NB4 (cell line): ENCODE measurements around the gene UNC119B.

Source experiments
- DNase-seq: peaks from one replicate; pipeline ENCODE4 v3.0.0; 2010; ENCODE audit warnings: low read depth
- H3K4me3 ChIP-seq: one replicate; pipeline ENCODE4 v1.5.1; 2011; ENCODE audit warnings: mild to moderate bottlenecking, low read depth, low read length, moderate library complexity
- MYC ChIP-seq: IDR thresholded peaks from 2 replicates; pipeline ENCODE4 v1.6.1; 2011; ENCODE audit warnings: low read depth, low read length
- POLR2A ChIP-seq: IDR thresholded peaks from 2 replicates; pipeline ENCODE4 v1.6.1; 2011; ENCODE audit warnings: mild to moderate bottlenecking; ENCODE audit not compliant: insufficient read length; ENCODE audit errors: extremely low read depth
- TF ChIP-seq, protein P1 (sequence below): IDR thresholded peaks from one replicate; pipeline ENCODE4 v1.5.1; 2012; ENCODE audit warnings: low read depth, low read length
- TF ChIP-seq, protein P2 (sequence below): IDR thresholded peaks from 2 replicates; pipeline ENCODE4 v1.6.1; 2011; ENCODE audit warnings: low read depth, low read length

UNC119B gene

DNA sequence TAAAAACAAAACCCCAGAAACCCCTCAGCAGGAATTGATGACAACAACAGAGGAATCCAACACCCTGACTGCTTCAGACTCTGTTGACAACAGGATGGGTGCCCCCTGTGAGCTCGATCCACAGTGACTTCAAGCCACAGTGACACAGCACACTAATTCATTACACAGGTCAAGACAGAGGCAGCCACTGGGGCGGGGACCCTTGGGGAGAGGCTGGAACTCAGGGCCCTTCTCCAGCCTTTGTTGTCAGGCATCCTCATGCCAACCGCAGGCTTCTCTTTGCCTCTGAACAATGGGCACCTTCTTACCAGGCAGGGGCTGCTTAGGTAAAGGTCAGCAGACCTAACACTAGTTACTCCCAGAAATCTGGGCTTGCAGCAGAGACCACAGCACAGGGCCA is 53.0 kb downstream of the UNC119B start:
- DNase-seq = no peak
- TF ChIP-seq POLR2A (no peak), MYC (no peak)
- TF ChIP-seq, protein P1, sequence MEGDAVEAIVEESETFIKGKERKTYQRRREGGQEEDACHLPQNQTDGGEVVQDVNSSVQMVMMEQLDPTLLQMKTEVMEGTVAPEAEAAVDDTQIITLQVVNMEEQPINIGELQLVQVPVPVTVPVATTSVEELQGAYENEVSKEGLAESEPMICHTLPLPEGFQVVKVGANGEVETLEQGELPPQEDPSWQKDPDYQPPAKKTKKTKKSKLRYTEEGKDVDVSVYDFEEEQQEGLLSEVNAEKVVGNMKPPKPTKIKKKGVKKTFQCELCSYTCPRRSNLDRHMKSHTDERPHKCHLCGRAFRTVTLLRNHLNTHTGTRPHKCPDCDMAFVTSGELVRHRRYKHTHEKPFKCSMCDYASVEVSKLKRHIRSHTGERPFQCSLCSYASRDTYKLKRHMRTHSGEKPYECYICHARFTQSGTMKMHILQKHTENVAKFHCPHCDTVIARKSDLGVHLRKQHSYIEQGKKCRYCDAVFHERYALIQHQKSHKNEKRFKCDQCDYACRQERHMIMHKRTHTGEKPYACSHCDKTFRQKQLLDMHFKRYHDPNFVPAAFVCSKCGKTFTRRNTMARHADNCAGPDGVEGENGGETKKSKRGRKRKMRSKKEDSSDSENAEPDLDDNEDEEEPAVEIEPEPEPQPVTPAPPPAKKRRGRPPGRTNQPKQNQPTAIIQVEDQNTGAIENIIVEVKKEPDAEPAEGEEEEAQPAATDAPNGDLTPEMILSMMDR = no peak
- TF ChIP-seq, protein P2, sequence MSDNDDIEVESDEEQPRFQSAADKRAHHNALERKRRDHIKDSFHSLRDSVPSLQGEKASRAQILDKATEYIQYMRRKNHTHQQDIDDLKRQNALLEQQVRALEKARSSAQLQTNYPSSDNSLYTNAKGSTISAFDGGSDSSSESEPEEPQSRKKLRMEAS = no peak
- H3K4me3 ChIP-seq = no peak overlapping the region

DNA sequence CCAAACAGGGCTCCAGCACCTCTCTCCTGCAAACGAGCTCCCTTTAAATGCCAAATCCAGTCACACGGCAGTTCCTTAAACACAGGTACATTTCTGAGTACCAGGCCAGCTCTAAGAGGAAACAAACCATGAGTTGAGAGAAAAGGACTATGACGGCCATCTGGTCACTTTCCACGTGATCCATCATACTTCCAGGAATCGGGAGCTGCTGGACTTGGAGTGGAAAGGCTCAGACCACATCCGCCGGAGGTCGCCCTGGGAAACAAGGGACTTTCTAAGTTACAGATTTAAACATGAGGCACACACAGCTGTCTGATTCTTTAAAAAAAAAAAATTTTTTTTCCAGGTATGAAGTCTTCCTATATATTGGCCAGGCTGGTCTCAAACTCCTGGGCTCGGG is 54.6 kb downstream of the UNC119B start:
- DNase-seq = no peak
- TF ChIP-seq POLR2A (no peak), MYC (no peak)
- TF ChIP-seq, protein P1 = no peak
- TF ChIP-seq, protein P2 = no peak

DNA sequence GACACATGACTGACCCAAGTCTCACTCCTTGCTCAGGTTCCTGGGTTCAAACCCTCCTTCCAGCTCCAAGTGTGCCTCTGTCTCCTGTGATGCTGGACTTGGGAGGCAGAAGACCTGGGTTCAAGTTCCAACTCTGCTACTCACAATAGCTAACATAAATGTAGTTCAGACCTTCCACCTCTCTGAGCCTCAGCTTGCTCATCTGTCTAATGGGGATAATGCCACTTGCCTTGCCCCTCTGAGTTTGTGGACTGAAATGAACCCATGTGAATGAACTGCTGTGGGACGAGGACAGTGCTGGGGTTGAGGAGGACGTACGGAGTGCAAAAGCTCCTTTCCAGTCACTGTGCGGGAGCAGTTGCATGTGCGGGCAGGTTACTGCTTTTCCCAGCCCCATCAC is 56.3 kb downstream of the UNC119B start:
- DNase-seq = no peak
- H3K4me3 ChIP-seq = no peak overlapping the region
- TF ChIP-seq, protein P2 = no peak
- no peak for TF ChIP-seq POLR2A
- TF ChIP-seq MYC = no peak
- TF ChIP-seq, protein P1 = no peak

More for the DNA sequence above, 54.6 kb downstream of the UNC119B start:
- H3K4me3 ChIP-seq = no peak overlapping the region

DNA sequence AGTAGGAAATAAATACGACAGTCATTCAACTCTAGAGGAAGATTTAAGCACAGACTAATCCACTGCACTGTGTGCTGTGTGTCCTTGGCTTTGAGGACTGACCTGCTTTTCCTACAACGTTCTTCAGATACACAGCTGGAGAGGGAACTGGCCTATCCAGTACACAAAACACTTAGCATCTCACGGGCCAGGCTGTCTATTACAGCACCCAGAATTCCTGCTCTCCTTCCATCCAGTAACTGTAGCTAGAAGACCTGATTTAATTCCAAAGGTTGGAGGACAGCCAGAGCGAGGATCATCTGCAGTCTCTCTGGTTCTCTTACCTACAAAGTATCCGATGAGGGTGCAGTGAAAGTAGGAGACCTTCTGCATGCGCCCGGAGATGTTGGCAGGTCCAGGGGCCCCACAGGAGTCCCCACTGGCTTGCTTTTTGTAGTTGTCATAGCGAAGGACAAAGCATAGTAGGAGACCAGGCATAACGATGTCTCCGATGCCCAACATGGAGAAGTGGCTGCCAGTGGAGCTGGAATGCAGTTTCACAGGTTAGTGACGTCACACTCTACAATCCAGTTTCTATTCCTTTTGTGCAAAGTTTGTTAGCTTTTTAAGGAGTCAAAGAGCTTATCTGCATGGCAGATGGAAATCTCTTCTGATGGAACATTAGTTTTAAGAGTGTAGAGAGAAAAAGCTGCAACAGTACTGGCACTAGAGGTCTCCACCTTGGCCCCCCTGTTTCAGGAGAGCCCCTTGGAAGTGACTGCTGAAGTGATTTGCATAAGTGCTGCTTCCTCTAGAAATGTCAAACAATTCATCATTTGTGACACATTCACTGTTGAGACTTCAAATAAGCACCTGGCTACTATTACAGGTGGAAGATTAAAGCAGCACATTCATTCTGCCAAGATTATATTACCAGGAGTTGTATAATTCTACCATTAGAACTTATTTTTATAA is 57.1 kb downstream of the UNC119B start:
- H3K4me3 ChIP-seq = no peak overlapping the region
- DNase-seq = no peak
- TF ChIP-seq POLR2A (no peak), MYC (no peak)
- TF ChIP-seq, protein P2 = no peak
- TF ChIP-seq, protein P1 = no peak

DNA sequence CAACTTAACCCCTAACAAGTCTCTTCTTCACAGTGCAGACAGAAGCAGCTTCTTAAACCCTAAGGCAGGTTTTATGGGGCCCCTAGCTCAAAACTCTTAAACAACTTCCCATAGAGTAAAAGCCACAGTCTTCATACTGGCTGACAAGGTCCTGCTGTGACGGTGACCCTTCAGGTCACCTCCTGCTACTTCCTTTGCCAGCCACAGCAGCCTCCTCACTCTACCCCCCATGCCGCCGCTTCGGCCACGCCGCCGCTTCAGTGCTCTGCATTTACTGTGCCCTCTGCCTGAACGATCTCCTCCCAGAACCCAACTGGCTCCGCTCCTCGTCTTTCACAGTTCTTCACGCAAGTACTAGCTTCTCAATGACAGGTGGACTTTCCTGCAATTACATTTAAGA is 60.8 kb downstream of the UNC119B start:
- TF ChIP-seq, protein P2 = peak; percentile 39; the same call in 1 of the 2 replicates
- TF ChIP-seq MYC (peak; percentile 62; the same call in 1 of the 2 replicates), POLR2A (no peak)
- TF ChIP-seq, protein P1 = no peak
- peak; percentile 46 for DNase-seq
- H3K4me3 ChIP-seq = no peak overlapping the region
